HepG2 (cell line): Measurements from ENCODE around the gene EXOSC9. TPM values are rescaled to one million over a fixed set of nuclear protein-coding genes. Genes with fewer than 3 reads are reported as not detected.

ENCODE experiments used
- BRCA1 ChIP-seq: sonication (generic); formaldehyde crosslinking; IDR thresholded peaks from 2 replicates; pipeline ENCODE4 v1.4.0; 2020; ENCODE audit warnings: missing genetic modification reagents
- HDAC6 ChIP-seq: fragments of 200-600 bp; sonication (generic); IDR thresholded peaks from 2 replicates; pipeline ENCODE4 v1.7.0; 2017; ENCODE audit warnings: mild to moderate bottlenecking, antibody characterized with exemption, low read length, low read depth
- MZF1 ChIP-seq: sonication (generic); formaldehyde crosslinking; IDR thresholded peaks from 2 replicates; pipeline ENCODE4 v1.8.1; 2023; ENCODE audit warnings: mild to moderate bottlenecking, missing genetic modification reagents, borderline replicate concordance
- NFKBIZ ChIP-seq: IDR thresholded peaks from 2 replicates; pipeline ENCODE4 v1.6.1; 2018; ENCODE audit warnings: missing genetic modification reagents, missing compliant biosample characterization
- RBAK ChIP-seq: sonication (generic); formaldehyde crosslinking; IDR thresholded peaks from 2 replicates; pipeline ENCODE4 v1.5.1; 2020; ENCODE audit warnings: mild to moderate bottlenecking, missing genetic modification reagents
- RORA ChIP-seq: sonication (generic); formaldehyde crosslinking; IDR thresholded peaks from 2 replicates; pipeline ENCODE4 v1.5.0; 2020; ENCODE audit warnings: mild to moderate bottlenecking, missing genetic modification reagents, moderate library complexity
- SAP130 ChIP-seq: IDR thresholded peaks from 2 replicates; pipeline ENCODE4 v1.6.1; 2016; ENCODE audit warnings: low read depth
- ZFP36L1 ChIP-seq: sonication (generic); formaldehyde crosslinking; IDR thresholded peaks from 2 replicates; pipeline ENCODE4 v1.8.0; 2022; ENCODE audit warnings: mild to moderate bottlenecking, missing genetic modification reagents, moderate library complexity
- ZNF20 ChIP-seq: sonication (generic); formaldehyde crosslinking; IDR thresholded peaks from 2 replicates; pipeline ENCODE4 v1.4.0; 2020; ENCODE audit warnings: mild to moderate bottlenecking, moderate library complexity, missing genetic modification reagents
- ZNF317 ChIP-seq: sonication (generic); formaldehyde crosslinking; IDR thresholded peaks from 2 replicates; pipeline ENCODE4 v1.5.0; 2020; ENCODE audit warnings: mild to moderate bottlenecking, missing genetic modification reagents
- ZNF367 ChIP-seq: sonication (generic); formaldehyde crosslinking; IDR thresholded peaks from 2 replicates; pipeline ENCODE4 v1.4.0; 2020; ENCODE audit warnings: missing genetic modification reagents, borderline replicate concordance
- polyA plus RNA-seq, 8 experiments: library from polyadenylated mRNA; depleted of rRNA in 3 of 8; stranded (reverse) in 7 of 8; unstranded in 1 of 8; fragments of >200 nt; fragmentation: Illumina TruSeq in 4 of 8; extraction: Trizol in 4 of 8; gene quantifications; 2 replicates each; pipeline versions ENCODE4 v1.2.1 to v1.2.3, GENCODE V29; 2011 to 2016; ENCODE audit warnings: low read depth in 4 of 8, missing spikeins in 1 of 8, mixed read lengths in 1 of 8; ENCODE audit not compliant: insufficient read depth in 1 of 8
- total RNA-seq, 5 experiments: library from RNA; depleted of rRNA; stranded (reverse); fragments of >200 nt; fragmentation: Illumina TruSeq; extraction: Trizol; gene quantifications; 2 replicates each; pipeline ENCODE4 v1.2.3, GENCODE V29; 2016; ENCODE audit warnings: low read depth in 1 of 5
- TF ChIP-seq, protein P1 (sequence below): sonication (generic); formaldehyde crosslinking; IDR thresholded peaks from 2 replicates; pipeline ENCODE4 v1.8.1; 2023; ENCODE audit warnings: missing genetic modification reagents, inconsistent platforms, borderline replicate concordance
- TF ChIP-seq, protein P2 (sequence below): sonication (generic); formaldehyde crosslinking; IDR thresholded peaks from 2 replicates; pipeline ENCODE4 v1.4.0; 2020; ENCODE audit warnings: missing genetic modification reagents, borderline replicate concordance
- TF ChIP-seq, protein P3 (sequence below): sonication (generic); formaldehyde crosslinking; IDR thresholded peaks from 2 replicates; pipeline ENCODE4 v1.5.0; 2020; ENCODE audit warnings: mild to moderate bottlenecking, missing genetic modification reagents, moderate library complexity
- TF ChIP-seq, protein P4 (sequence below): sonication (generic); formaldehyde crosslinking; conservative IDR thresholded peaks from 2 replicates; pipeline ENCODE4 v1.4.0; 2020; ENCODE audit warnings: missing genetic modification reagents
- TF ChIP-seq, protein P5 (sequence below): sonication (generic); formaldehyde crosslinking; IDR thresholded peaks from 2 replicates; pipeline ENCODE4 v1.5.0; 2020; ENCODE audit warnings: mild to moderate bottlenecking, low read depth, missing genetic modification reagents, borderline replicate concordance
- TF ChIP-seq, protein P6 (sequence below): IDR thresholded peaks from 2 replicates; pipeline ENCODE4 v1.6.1; 2016; ENCODE audit warnings: missing compliant biosample characterization, missing genetic modification reagents, borderline replicate concordance
- TF ChIP-seq, protein P7 (sequence below): sonication (generic); formaldehyde crosslinking; IDR thresholded peaks from 2 replicates; pipeline ENCODE4 v1.5.0; 2020; ENCODE audit warnings: missing genetic modification reagents

EXOSC9 gene
- total and polyA plus RNA-seq, 2 of the 13 experiments (the other 11 are each of a cell fraction or from before 2014, with no cell fraction given) = 26.0 to 48.0 TPM

DNA sequence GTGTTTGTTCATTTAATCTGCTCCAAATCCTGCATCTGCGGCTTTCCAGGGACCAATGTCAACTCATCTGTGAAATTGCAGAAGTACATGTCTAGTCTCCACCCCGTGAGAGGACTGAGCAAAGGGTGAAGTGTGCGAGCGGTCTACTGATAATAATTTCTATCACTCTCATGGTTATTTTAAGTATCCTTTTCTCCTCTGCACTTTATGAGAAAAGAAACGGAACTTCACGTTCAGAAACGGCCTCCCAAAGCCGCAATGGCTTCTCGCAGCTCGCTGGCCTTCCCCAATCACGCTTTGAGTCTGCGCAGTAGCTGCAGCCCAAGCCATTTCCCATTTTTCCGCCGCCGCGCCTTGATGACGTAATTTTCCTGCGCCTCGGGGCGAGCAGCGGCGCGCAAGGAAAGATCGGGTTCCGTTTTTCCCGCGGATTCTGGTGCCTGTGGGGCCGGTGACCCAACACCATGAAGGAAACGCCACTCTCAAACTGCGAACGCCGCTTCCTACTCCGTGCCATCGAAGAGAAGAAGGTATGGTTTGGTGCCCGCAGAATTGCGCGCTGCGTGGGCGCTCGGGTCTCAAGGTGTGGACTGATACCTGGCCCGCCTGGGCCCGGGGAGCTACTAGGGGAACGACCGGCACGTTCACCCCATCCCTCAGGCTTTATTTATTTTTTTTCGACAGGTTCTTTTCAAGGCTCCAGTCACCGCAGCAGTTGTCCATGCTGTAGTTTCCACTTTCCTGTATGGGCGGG, at the start of gene EXOSC9 (continued):
- TF ChIP-seq ZNF20 (CRISPR knock-in tag) (no peak), ZNF367 (no peak), BRCA1 (0 out of 2 replicates have a peak, but pooled peaks have one; percentile 79), HDAC6 (no peak), ZFP36L1 (CRISPR knock-in tag) (no peak), NFKBIZ (CRISPR knock-in tag) (peak; percentile 64; the same call in 1 of the 2 replicates), RBAK (no peak), MZF1 (no peak), SAP130 (peak; percentile 97), ZNF317 (CRISPR knock-in tag) (no peak; the same call in 1 of the 2 replicates), RORA (no peak)
- TF ChIP-seq, protein P1, sequence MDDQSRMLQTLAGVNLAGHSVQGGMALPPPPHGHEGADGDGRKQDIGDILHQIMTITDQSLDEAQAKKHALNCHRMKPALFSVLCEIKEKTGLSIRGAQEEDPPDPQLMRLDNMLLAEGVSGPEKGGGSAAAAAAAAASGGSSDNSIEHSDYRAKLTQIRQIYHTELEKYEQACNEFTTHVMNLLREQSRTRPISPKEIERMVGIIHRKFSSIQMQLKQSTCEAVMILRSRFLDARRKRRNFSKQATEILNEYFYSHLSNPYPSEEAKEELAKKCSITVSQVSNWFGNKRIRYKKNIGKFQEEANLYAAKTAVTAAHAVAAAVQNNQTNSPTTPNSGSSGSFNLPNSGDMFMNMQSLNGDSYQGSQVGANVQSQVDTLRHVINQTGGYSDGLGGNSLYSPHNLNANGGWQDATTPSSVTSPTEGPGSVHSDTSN = no peak
- TF ChIP-seq, protein P2, sequence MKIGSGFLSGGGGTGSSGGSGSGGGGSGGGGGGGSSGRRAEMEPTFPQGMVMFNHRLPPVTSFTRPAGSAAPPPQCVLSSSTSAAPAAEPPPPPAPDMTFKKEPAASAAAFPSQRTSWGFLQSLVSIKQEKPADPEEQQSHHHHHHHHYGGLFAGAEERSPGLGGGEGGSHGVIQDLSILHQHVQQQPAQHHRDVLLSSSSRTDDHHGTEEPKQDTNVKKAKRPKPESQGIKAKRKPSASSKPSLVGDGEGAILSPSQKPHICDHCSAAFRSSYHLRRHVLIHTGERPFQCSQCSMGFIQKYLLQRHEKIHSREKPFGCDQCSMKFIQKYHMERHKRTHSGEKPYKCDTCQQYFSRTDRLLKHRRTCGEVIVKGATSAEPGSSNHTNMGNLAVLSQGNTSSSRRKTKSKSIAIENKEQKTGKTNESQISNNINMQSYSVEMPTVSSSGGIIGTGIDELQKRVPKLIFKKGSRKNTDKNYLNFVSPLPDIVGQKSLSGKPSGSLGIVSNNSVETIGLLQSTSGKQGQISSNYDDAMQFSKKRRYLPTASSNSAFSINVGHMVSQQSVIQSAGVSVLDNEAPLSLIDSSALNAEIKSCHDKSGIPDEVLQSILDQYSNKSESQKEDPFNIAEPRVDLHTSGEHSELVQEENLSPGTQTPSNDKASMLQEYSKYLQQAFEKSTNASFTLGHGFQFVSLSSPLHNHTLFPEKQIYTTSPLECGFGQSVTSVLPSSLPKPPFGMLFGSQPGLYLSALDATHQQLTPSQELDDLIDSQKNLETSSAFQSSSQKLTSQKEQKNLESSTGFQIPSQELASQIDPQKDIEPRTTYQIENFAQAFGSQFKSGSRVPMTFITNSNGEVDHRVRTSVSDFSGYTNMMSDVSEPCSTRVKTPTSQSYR (CRISPR knock-in tag) = peak; percentile 31; the same call in 1 of the 2 replicates
- TF ChIP-seq, protein P3, sequence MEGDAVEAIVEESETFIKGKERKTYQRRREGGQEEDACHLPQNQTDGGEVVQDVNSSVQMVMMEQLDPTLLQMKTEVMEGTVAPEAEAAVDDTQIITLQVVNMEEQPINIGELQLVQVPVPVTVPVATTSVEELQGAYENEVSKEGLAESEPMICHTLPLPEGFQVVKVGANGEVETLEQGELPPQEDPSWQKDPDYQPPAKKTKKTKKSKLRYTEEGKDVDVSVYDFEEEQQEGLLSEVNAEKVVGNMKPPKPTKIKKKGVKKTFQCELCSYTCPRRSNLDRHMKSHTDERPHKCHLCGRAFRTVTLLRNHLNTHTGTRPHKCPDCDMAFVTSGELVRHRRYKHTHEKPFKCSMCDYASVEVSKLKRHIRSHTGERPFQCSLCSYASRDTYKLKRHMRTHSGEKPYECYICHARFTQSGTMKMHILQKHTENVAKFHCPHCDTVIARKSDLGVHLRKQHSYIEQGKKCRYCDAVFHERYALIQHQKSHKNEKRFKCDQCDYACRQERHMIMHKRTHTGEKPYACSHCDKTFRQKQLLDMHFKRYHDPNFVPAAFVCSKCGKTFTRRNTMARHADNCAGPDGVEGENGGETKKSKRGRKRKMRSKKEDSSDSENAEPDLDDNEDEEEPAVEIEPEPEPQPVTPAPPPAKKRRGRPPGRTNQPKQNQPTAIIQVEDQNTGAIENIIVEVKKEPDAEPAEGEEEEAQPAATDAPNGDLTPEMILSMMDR = no peak
- TF ChIP-seq, protein P4, sequence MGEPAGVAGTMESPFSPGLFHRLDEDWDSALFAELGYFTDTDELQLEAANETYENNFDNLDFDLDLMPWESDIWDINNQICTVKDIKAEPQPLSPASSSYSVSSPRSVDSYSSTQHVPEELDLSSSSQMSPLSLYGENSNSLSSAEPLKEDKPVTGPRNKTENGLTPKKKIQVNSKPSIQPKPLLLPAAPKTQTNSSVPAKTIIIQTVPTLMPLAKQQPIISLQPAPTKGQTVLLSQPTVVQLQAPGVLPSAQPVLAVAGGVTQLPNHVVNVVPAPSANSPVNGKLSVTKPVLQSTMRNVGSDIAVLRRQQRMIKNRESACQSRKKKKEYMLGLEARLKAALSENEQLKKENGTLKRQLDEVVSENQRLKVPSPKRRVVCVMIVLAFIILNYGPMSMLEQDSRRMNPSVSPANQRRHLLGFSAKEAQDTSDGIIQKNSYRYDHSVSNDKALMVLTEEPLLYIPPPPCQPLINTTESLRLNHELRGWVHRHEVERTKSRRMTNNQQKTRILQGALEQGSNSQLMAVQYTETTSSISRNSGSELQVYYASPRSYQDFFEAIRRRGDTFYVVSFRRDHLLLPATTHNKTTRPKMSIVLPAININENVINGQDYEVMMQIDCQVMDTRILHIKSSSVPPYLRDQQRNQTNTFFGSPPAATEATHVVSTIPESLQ (CRISPR knock-in tag) = 0 out of 2 replicates have a peak, but pooled peaks have one; percentile 38
- TF ChIP-seq, protein P5, sequence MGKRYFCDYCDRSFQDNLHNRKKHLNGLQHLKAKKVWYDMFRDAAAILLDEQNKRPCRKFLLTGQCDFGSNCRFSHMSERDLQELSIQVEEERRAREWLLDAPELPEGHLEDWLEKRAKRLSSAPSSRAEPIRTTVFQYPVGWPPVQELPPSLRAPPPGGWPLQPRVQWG (CRISPR knock-in tag) = no peak
- TF ChIP-seq, protein P6, sequence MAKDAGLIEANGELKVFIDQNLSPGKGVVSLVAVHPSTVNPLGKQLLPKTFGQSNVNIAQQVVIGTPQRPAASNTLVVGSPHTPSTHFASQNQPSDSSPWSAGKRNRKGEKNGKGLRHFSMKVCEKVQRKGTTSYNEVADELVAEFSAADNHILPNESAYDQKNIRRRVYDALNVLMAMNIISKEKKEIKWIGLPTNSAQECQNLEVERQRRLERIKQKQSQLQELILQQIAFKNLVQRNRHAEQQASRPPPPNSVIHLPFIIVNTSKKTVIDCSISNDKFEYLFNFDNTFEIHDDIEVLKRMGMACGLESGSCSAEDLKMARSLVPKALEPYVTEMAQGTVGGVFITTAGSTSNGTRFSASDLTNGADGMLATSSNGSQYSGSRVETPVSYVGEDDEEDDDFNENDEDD = peak; percentile 98
- TF ChIP-seq, protein P7, sequence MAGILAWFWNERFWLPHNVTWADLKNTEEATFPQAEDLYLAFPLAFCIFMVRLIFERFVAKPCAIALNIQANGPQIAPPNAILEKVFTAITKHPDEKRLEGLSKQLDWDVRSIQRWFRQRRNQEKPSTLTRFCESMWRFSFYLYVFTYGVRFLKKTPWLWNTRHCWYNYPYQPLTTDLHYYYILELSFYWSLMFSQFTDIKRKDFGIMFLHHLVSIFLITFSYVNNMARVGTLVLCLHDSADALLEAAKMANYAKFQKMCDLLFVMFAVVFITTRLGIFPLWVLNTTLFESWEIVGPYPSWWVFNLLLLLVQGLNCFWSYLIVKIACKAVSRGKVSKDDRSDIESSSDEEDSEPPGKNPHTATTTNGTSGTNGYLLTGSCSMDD (CRISPR knock-in tag) = no peak
